ENCODE measurements around the gene DUSP6. TPM values are rescaled to one million over a fixed set of nuclear protein-coding genes. Genes with fewer than 3 reads are reported as not detected.
A peak's percentile ranks its signal among the peaks of the same experiment; 100 is the strongest.

The DUSP6 gene
- total RNA-seq, 5 donors from 2014 or later (not counting 1 experiment from before 2014, with no cell fraction given): 2.7 to 13.7 (median 3.1) TPM

GRCh38 chr12:89345830-89346740, 6.2 kb downstream of the DUSP6 start:
- H3K9me3 ChIP-seq: no peaks in the 10 kb centered on the region
- ChIA-PET CTCF (interaction anchor here (0.5 to 1.0 kb wide), 9 partner anchors 53 to 609 kb away, joined by 3 to 4 read pairs (median 3); no protein-coding TSS in a partner anchor), POLR2A (interaction anchor here in 1 of 2 donors (0.6 to 0.7 kb wide), 3 partner anchors 18 to 191 kb away, joined by 5 to 8 read pairs (median 5); no protein-coding TSS in a partner anchor)
- H3K4me1 Mint-ChIP-seq: peaks cover 39 to 61% (median 42%) of the 10 kb centered on the region in 3 donors
- H3K27ac Mint-ChIP-seq: peak overlapping the region in 1 of 2 donors; percentile 10
- H3K36me3 Mint-ChIP-seq: no peaks in the 10 kb centered on the region
- peak in 24 of 35 experiments; percentile 2 to 70 (median 22) for DNase-seq
- H3K27me3 ChIP-seq (replicated peaks in 1 of 2; ENCODE audit: control insufficient read depth in 2 of 2, extremely low read depth in 1 of 2, insufficient read depth in 2 of 2, low read length in 1 of 2): no peaks in the 10 kb centered on the region
- H3K27me3 Mint-ChIP-seq: no peaks in the 10 kb centered on the region
- peaks cover 5 to 26% of the 10 kb centered on the region in 2 experiments for H3K4me1 ChIP-seq (ENCODE audit: control insufficient read depth in 1 of 2, extremely low read depth in 1 of 2, insufficient read depth in 2 of 2, low read length in 2 of 2)
- no peak overlapping the region for H3K27ac ChIP-seq (ENCODE audit: low read length)
- H3K36me3 ChIP-seq (ENCODE audit: control insufficient read depth in 2 of 2, extremely low read depth in 1 of 2, insufficient read depth in 1 of 2, low read length in 1 of 2): no peaks in the 10 kb centered on the region
- peak overlapping the region; percentile 58 to 76 (median 69) for H3K4me3 Mint-ChIP-seq
- H3K9me3 Mint-ChIP-seq: no peaks in the 10 kb centered on the region
- peak; percentile 33 to 66 (median 51) for ATAC-seq (replicated peaks in 1 of 4)
- WGBS (ENCODE audit: insufficient coverage): no CpG with 5 or more reads among the region's 10 CpGs
- H3K4me3 ChIP-seq (ENCODE audit: control insufficient read depth in 1 of 2, extremely low read depth in 1 of 2, low read length in 1 of 2): peak overlapping the region in 1 of 2 donors; percentile 4

- 80% methylated on average over 1 of the region's 3 CpGs for WGBS (ENCODE audit: insufficient coverage)
- Histone ChIP-seq H3K4me3 (ENCODE audit: control insufficient read depth in 1 of 2, extremely low read depth in 1 of 2, low read length in 1 of 2) (no peak overlapping the region), H3K27me3 (replicated peaks in 1 of 2; ENCODE audit: control insufficient read depth in 2 of 2, extremely low read depth in 1 of 2, insufficient read depth in 2 of 2, low read length in 1 of 2) (no peaks in the 10 kb centered on the region), H3K4me1 (ENCODE audit: control insufficient read depth in 1 of 2, extremely low read depth in 1 of 2, insufficient read depth in 2 of 2, low read length in 2 of 2) (peaks cover 2 to 19% of the 10 kb centered on the region in 2 experiments), H3K9me3 (no peaks in the 10 kb centered on the region), H3K27ac (ENCODE audit: low read length) (no peak overlapping the region), H3K36me3 (ENCODE audit: control insufficient read depth in 2 of 2, extremely low read depth in 1 of 2, insufficient read depth in 1 of 2, low read length in 1 of 2) (no peaks in the 10 kb centered on the region)
- no peak for DNase-seq
- Mint-ChIP-seq H3K27me3 (no peaks in the 10 kb centered on the region), H3K36me3 (no peaks in the 10 kb centered on the region), H3K4me3 (peak overlapping the region in 1 of 3 donors; percentile 76), H3K27ac (no peak overlapping the region), H3K9me3 (no peaks in the 10 kb centered on the region), H3K4me1 (peaks cover 32 to 54% (median 34%) of the 10 kb centered on the region in 3 donors)
- ATAC-seq (replicated peaks in 1 of 4): no peak
- POLR2A ChIA-PET: no interaction called here
- CTCF ChIA-PET: interaction anchor here (0.5 to 1.0 kb wide), 3 partner anchors 116 to 610 kb away, joined by 3 to 4 read pairs (median 3); no protein-coding TSS in a partner anchor
Observed at GRCh38 chr12:89345376-89345775, 6.9 kb downstream of the DUSP6 start.

GRCh38 chr12:89344862-89345202, 7.5 kb downstream of the DUSP6 start:
- no peak for ATAC-seq (replicated peaks in 1 of 4)
- Histone ChIP-seq H3K4me1 (ENCODE audit: control insufficient read depth in 1 of 2, extremely low read depth in 1 of 2, insufficient read depth in 2 of 2, low read length in 2 of 2) (peaks cover 2 to 18% of the 10 kb centered on the region in 2 experiments), H3K4me3 (ENCODE audit: control insufficient read depth in 1 of 2, extremely low read depth in 1 of 2, low read length in 1 of 2) (no peak overlapping the region), H3K9me3 (no peaks in the 10 kb centered on the region), H3K27me3 (replicated peaks in 1 of 2; ENCODE audit: control insufficient read depth in 2 of 2, extremely low read depth in 1 of 2, insufficient read depth in 2 of 2, low read length in 1 of 2) (no peaks in the 10 kb centered on the region), H3K36me3 (ENCODE audit: control insufficient read depth in 2 of 2, extremely low read depth in 1 of 2, insufficient read depth in 1 of 2, low read length in 1 of 2) (no peaks in the 10 kb centered on the region), H3K27ac (ENCODE audit: low read length) (no peak overlapping the region)
- Mint-ChIP-seq H3K4me1 (peaks cover 27 to 49% (median 29%) of the 10 kb centered on the region in 3 donors), H3K27ac (no peak overlapping the region), H3K4me3 (no peak overlapping the region), H3K36me3 (no peaks in the 10 kb centered on the region), H3K9me3 (no peaks in the 10 kb centered on the region), H3K27me3 (no peaks in the 10 kb centered on the region)
- CTCF ChIA-PET: no interaction called here
- POLR2A ChIA-PET: no interaction called here
- WGBS (ENCODE audit: insufficient coverage): 67% methylated on average over 1 of the region's 3 CpGs
- DNase-seq: no peak

- H3K27me3 ChIP-seq (replicated peaks in 1 of 2; ENCODE audit: control insufficient read depth in 2 of 2, extremely low read depth in 1 of 2, insufficient read depth in 2 of 2, low read length in 1 of 2): no peaks in the 10 kb centered on the region
- DNase-seq (no peak), ATAC-seq (replicated peaks in 1 of 4) (no peak)
- H3K9me3 ChIP-seq: no peaks in the 10 kb centered on the region
- no peak overlapping the region for H3K27ac Mint-ChIP-seq
- H3K4me3 Mint-ChIP-seq: no peak overlapping the region
- 88% methylated on average over 7 of the region's 10 CpGs for WGBS (ENCODE audit: insufficient coverage)
- CTCF ChIA-PET: no interaction called here
- H3K4me1 Mint-ChIP-seq: peaks cover 25 to 44% (median 27%) of the 10 kb centered on the region in 3 donors
- peaks cover 2 to 18% of the 10 kb centered on the region in 2 experiments for H3K4me1 ChIP-seq (ENCODE audit: control insufficient read depth in 1 of 2, extremely low read depth in 1 of 2, insufficient read depth in 2 of 2, low read length in 2 of 2)
- POLR2A ChIA-PET: no interaction called here
- H3K27ac ChIP-seq (ENCODE audit: low read length): no peak overlapping the region
- no peaks in the 10 kb centered on the region for H3K36me3 ChIP-seq (ENCODE audit: control insufficient read depth in 2 of 2, extremely low read depth in 1 of 2, insufficient read depth in 1 of 2, low read length in 1 of 2)
- H3K27me3 Mint-ChIP-seq: no peaks in the 10 kb centered on the region
- H3K36me3 Mint-ChIP-seq: no peaks in the 10 kb centered on the region
- H3K9me3 Mint-ChIP-seq: no peaks in the 10 kb centered on the region
- H3K4me3 ChIP-seq (ENCODE audit: control insufficient read depth in 1 of 2, extremely low read depth in 1 of 2, low read length in 1 of 2): no peak overlapping the region
Observed at GRCh38 chr12:89344043-89344861, 8.0 kb downstream of the DUSP6 start.

- H3K27ac Mint-ChIP-seq: no peak overlapping the region
- ChIA-PET POLR2A (no interaction called here), CTCF (no interaction called here)
- Histone ChIP-seq H3K36me3 (ENCODE audit: control insufficient read depth in 2 of 2, extremely low read depth in 1 of 2, insufficient read depth in 1 of 2, low read length in 1 of 2) (no peaks in the 10 kb centered on the region), H3K27me3 (replicated peaks in 1 of 2; ENCODE audit: control insufficient read depth in 2 of 2, extremely low read depth in 1 of 2, insufficient read depth in 2 of 2, low read length in 1 of 2) (no peaks in the 10 kb centered on the region), H3K27ac (ENCODE audit: low read length) (no peak overlapping the region), H3K9me3 (no peaks in the 10 kb centered on the region), H3K4me3 (ENCODE audit: control insufficient read depth in 1 of 2, extremely low read depth in 1 of 2, low read length in 1 of 2) (no peak overlapping the region), H3K4me1 (ENCODE audit: control insufficient read depth in 1 of 2, extremely low read depth in 1 of 2, insufficient read depth in 2 of 2, low read length in 2 of 2) (peaks cover 2 to 18% of the 10 kb centered on the region in 2 experiments)
- no peaks in the 10 kb centered on the region for H3K9me3 Mint-ChIP-seq
- no peak for ATAC-seq (replicated peaks in 1 of 4)
- 100% methylated on average over 1 of the region's 3 CpGs for WGBS (ENCODE audit: insufficient coverage)
- H3K4me3 Mint-ChIP-seq: no peak overlapping the region
- H3K36me3 Mint-ChIP-seq: no peaks in the 10 kb centered on the region
- H3K4me1 Mint-ChIP-seq: peaks cover 24 to 35% (median 25%) of the 10 kb centered on the region in 3 donors
- no peaks in the 10 kb centered on the region for H3K27me3 Mint-ChIP-seq
- no peak for DNase-seq
Observed at GRCh38 chr12:89343127-89343526, 9.2 kb downstream of the DUSP6 start.

- no peaks in the 10 kb centered on the region for H3K9me3 Mint-ChIP-seq
- Histone ChIP-seq H3K36me3 (ENCODE audit: control insufficient read depth in 2 of 2, extremely low read depth in 1 of 2, insufficient read depth in 1 of 2, low read length in 1 of 2) (no peaks in the 10 kb centered on the region), H3K4me1 (ENCODE audit: control insufficient read depth in 1 of 2, extremely low read depth in 1 of 2, insufficient read depth in 2 of 2, low read length in 2 of 2) (peaks cover 0 to 6% of the 10 kb centered on the region in 2 experiments), H3K27me3 (replicated peaks in 1 of 2; ENCODE audit: control insufficient read depth in 2 of 2, extremely low read depth in 1 of 2, insufficient read depth in 2 of 2, low read length in 1 of 2) (no peaks in the 10 kb centered on the region), H3K9me3 (no peaks in the 10 kb centered on the region), H3K27ac (ENCODE audit: low read length) (no peak overlapping the region), H3K4me3 (ENCODE audit: control insufficient read depth in 1 of 2, extremely low read depth in 1 of 2, low read length in 1 of 2) (no peak overlapping the region)
- H3K27ac Mint-ChIP-seq: no peak overlapping the region
- no peaks in the 10 kb centered on the region for H3K27me3 Mint-ChIP-seq
- no CpG with 5 or more reads among the region's 1 CpG for WGBS (ENCODE audit: insufficient coverage)
- CTCF ChIA-PET: no interaction called here
- no peak for DNase-seq
- H3K4me1 Mint-ChIP-seq: peaks cover 4 to 13% (median 7%) of the 10 kb centered on the region in 3 donors
- H3K36me3 Mint-ChIP-seq: no peaks in the 10 kb centered on the region
- POLR2A ChIA-PET: interaction anchor here in 1 of 2 donors (0.6 kb wide), 1 partner anchor 169 kb away, joined by 5 read pairs; no protein-coding TSS in a partner anchor
- no peak for ATAC-seq (replicated peaks in 1 of 4)
- no peak overlapping the region for H3K4me3 Mint-ChIP-seq
Observed at GRCh38 chr12:89340861-89341260, 11.4 kb downstream of the DUSP6 start.

All from T-cell (primary cell).